Osteocyte (in vitro differentiated cells): ENCODE measurements around the gene GYS1. TPM values are rescaled to one million over a fixed set of nuclear protein-coding genes. Genes with fewer than 3 reads are reported as not detected.

Source experiments
- DNase-seq: peaks from one replicate; pipeline ENCODE4 v3.0.0; 2021; ENCODE audit warnings: mixed read lengths; ENCODE audit not compliant: unreplicated experiment; ENCODE audit errors: extremely low spot score
- H3K27ac Mint-ChIP-seq: one replicate; pipeline ENCODE4 v1.8.0; 2021; ENCODE audit warnings: mild to moderate bottlenecking, mixed read lengths; ENCODE audit not compliant: unreplicated experiment
- H3K27me3 Mint-ChIP-seq: one replicate; pipeline ENCODE4 v1.8.0; 2021; ENCODE audit warnings: mixed read lengths; ENCODE audit not compliant: unreplicated experiment
- H3K36me3 Mint-ChIP-seq: one replicate; pipeline ENCODE4 v1.8.0; 2021; ENCODE audit warnings: mixed read lengths; ENCODE audit not compliant: unreplicated experiment
- H3K4me1 Mint-ChIP-seq: one replicate; pipeline ENCODE4 v1.8.0; 2021; ENCODE audit warnings: mixed read lengths; ENCODE audit not compliant: unreplicated experiment
- H3K4me3 Mint-ChIP-seq: one replicate; pipeline ENCODE4 v1.8.0; 2021; ENCODE audit warnings: mild to moderate bottlenecking, moderate library complexity, mixed read lengths; ENCODE audit not compliant: unreplicated experiment
- H3K9me3 Mint-ChIP-seq: one replicate; pipeline ENCODE4 v1.8.0; 2021; ENCODE audit warnings: mixed read lengths; ENCODE audit not compliant: unreplicated experiment
- CTCF ChIP-seq: fragments of 200-600 bp; sonication (generic); IDR thresholded peaks from 2 replicates; pipeline ENCODE4 v1.5.0; 2021; ENCODE audit warnings: antibody characterized with exemption, mild to moderate bottlenecking, moderate library complexity
- total RNA-seq: library from RNA; stranded (reverse); gene quantifications from 2 replicates; pipeline ENCODE4 v1.2.1, GENCODE V29; 2021

The GYS1 gene
- total RNA-seq, 1 donor from 2014 or later: 42.2 TPM

- Mint-ChIP-seq H3K9me3 (no peaks in the 10 kb centered on the region), H3K27ac (peak overlapping the region; percentile 98), H3K36me3 (peaks cover 17% of the 10 kb centered on the region), H3K4me3 (peak overlapping the region; percentile 95), H3K4me1 (peaks cover 53% of the 10 kb centered on the region), H3K27me3 (no peaks in the 10 kb centered on the region)
- no peak for DNase-seq
- no peak for TF ChIP-seq CTCF
Measured at GRCh38 chr19:48966541-48967345, 26.4 kb downstream of the GYS1 start.

- Mint-ChIP-seq H3K4me3 (peak overlapping the region; percentile 95), H3K27ac (peak overlapping the region; percentile 98), H3K4me1 (peaks cover 55% of the 10 kb centered on the region), H3K27me3 (no peaks in the 10 kb centered on the region), H3K36me3 (peaks cover 22% of the 10 kb centered on the region), H3K9me3 (no peaks in the 10 kb centered on the region)
- TF ChIP-seq CTCF: no peak
- DNase-seq: peak; percentile 90
Measured at GRCh38 chr19:48965806-48966540, 27.1 kb downstream of the GYS1 start.

GRCh38 chr19:48965040-48965805, 27.9 kb downstream of the GYS1 start, which contains the start of gene FTL:
Gene FTL, plus strand, starts transcription at chr19:48965309. Its CDS starts 199 bp downstream, at chr19:48965508.
- DNase-seq: peak; percentile 98
- TF ChIP-seq CTCF: no peak
- no peaks in the 10 kb centered on the region for H3K9me3 Mint-ChIP-seq
- H3K36me3 Mint-ChIP-seq: peaks cover 22% of the 10 kb centered on the region
- peak within 1 kb of the TSS; percentile 95 for H3K4me3 Mint-ChIP-seq
- no peaks in the 10 kb centered on the region for H3K27me3 Mint-ChIP-seq
- H3K4me1 Mint-ChIP-seq: peaks cover 56% of the 10 kb centered on the region
- H3K27ac Mint-ChIP-seq: peak within 1 kb of the TSS; percentile 98

- H3K36me3 Mint-ChIP-seq: peaks cover 22% of the 10 kb centered on the region
- peaks cover 56% of the 10 kb centered on the region for H3K4me1 Mint-ChIP-seq
- TF ChIP-seq CTCF: no peak
- no peaks in the 10 kb centered on the region for H3K9me3 Mint-ChIP-seq
- peak overlapping the region; percentile 59 for H3K4me3 Mint-ChIP-seq
- no peak for DNase-seq
- no peaks in the 10 kb centered on the region for H3K27me3 Mint-ChIP-seq
- H3K27ac Mint-ChIP-seq: peak overlapping the region; percentile 98
Measured at GRCh38 chr19:48964205-48965039, 28.7 kb downstream of the GYS1 start.
